Spleen (tissue), 7 donors: ENCODE measurements around the gene TBCEL.

Experiments used
- CTCF ChIP-seq, 11 experiments: fragments of 200-600 bp in 7 of 11; fragments of 450-650 bp in 4 of 11; sonication (generic) in 4 of 11; IDR thresholded peaks in 8 of 11; conservative IDR thresholded peaks in 3 of 11; 1 replicate in 7 of 11; 2 replicates in 4 of 11; pipeline versions ENCODE4 v1.4.0 to v1.8.0; 2016 to 2021; ENCODE audit warnings: antibody characterized with exemption in 11 of 11, inconsistent platforms in 4 of 11, mild to moderate bottlenecking in 1 of 11
- POLR2A ChIP-seq, 3 donors: fragments of 450-650 bp; IDR thresholded peaks; one replicate each; pipeline ENCODE4 v1.5.1; 2017; ENCODE audit warnings: antibody characterized with exemption in 3 of 3, mild to moderate bottlenecking in 1 of 3
- POLR2AphosphoS5 ChIP-seq, 3 donors: sonication (generic); formaldehyde crosslinking; IDR thresholded peaks; one replicate each; pipeline ENCODE4 v1.5.1; 2017; ENCODE audit warnings: antibody characterized with exemption in 3 of 3
- donor health status: DM: no; HTN: no; CAD: no; lungs with moderate emphysema.
- donor health status: DM: no; HTN: no; CAD: no.
- donor health status: DM: no; HTN: no; CAD: no.

GRCh38 chr11:120985718-120986569 lies 38.0 kb upstream of the TBCEL start:
- peak in 2 of 3 donors; percentile 43 to 52 for TF ChIP-seq POLR2AphosphoS5 (IDR thresholded peaks at IDR 0.05)
- TF ChIP-seq CTCF (IDR thresholded peaks at IDR 0.05 in 8 of 11, conservative IDR thresholded peaks at IDR 0.05 in 3 of 11), result peak in 4 of 11 experiments; percentile 6 to 39 (median 24)
- TF ChIP-seq POLR2A (IDR thresholded peaks at IDR 0.05), result no peak
